BJ (cell line): Measurements from ENCODE around the gene PARP1. TPM values are rescaled to one million over a fixed set of nuclear protein-coding genes. Genes with fewer than 3 reads are reported as not detected.
A peak's percentile ranks its signal among the peaks of the same experiment; 100 is the strongest.

Experiments used
- CTCF ChIA-PET: fragments of 350-600 bp; formaldehyde crosslinking; extraction: SDS; loops from one replicate; lab custom pipeline; 2021; ENCODE audit warnings: antibody characterized with exemption, inconsistent platforms; lab: Yijun Ruan, JAX
- POLR2A ChIA-PET: fragments of 300-600 bp; sonication (Branson Sonifier 250); formaldehyde crosslinking; extraction: SDS; loops from one replicate; lab custom pipeline; 2021; ENCODE audit warnings: antibody characterized with exemption; lab: Charles Lee
- DNase-seq: peaks from one replicate; pipeline ENCODE4 v3.0.0-alpha.2; 2011; ENCODE audit warnings: low read depth
- H3K27me3 ChIP-seq: 2 replicates; pipeline ENCODE4 v1.6.0; 2011; ENCODE audit warnings: low read length; ENCODE audit not compliant: control insufficient read depth, insufficient read depth
- H3K36me3 ChIP-seq: 2 replicates; pipeline ENCODE4 v1.5.1; 2011; ENCODE audit warnings: low read length; ENCODE audit not compliant: control insufficient read depth, insufficient read depth
- H3K4me3 ChIP-seq: 2 replicates; pipeline ENCODE4 v1.5.1; 2011; ENCODE audit warnings: low read depth, mild to moderate bottlenecking, control low read depth, low read length
- polyA minus RNA-seq: library from RNA; depleted of rRNA, polyadenylated mRNA; stranded (reverse); fragments of >200 nt; gene quantifications from 2 replicates; pipeline ENCODE4 v1.2.3, GENCODE V29; 2011; rRNA and poly(A)+ RNA removed
- polyA plus RNA-seq: library from polyadenylated mRNA; depleted of rRNA; stranded (reverse); fragments of >200 nt; gene quantifications from 2 replicates; pipeline ENCODE4 v1.2.3, GENCODE V29; 2011; rRNA removed
- TF ChIP-seq, protein P1 (sequence below): IDR thresholded peaks from 2 replicates; pipeline ENCODE4 v1.5.1; 2011; ENCODE audit warnings: low read depth, mild to moderate bottlenecking, control low read depth, inconsistent platforms, low read length, moderate library complexity; ENCODE audit not compliant: insufficient read depth

Gene PARP1
- 58.3 and 58.7 TPM in 2 replicates for polyA plus RNA-seq
- 40.0 and 58.1 TPM in 2 replicates for polyA minus RNA-seq

DNA sequence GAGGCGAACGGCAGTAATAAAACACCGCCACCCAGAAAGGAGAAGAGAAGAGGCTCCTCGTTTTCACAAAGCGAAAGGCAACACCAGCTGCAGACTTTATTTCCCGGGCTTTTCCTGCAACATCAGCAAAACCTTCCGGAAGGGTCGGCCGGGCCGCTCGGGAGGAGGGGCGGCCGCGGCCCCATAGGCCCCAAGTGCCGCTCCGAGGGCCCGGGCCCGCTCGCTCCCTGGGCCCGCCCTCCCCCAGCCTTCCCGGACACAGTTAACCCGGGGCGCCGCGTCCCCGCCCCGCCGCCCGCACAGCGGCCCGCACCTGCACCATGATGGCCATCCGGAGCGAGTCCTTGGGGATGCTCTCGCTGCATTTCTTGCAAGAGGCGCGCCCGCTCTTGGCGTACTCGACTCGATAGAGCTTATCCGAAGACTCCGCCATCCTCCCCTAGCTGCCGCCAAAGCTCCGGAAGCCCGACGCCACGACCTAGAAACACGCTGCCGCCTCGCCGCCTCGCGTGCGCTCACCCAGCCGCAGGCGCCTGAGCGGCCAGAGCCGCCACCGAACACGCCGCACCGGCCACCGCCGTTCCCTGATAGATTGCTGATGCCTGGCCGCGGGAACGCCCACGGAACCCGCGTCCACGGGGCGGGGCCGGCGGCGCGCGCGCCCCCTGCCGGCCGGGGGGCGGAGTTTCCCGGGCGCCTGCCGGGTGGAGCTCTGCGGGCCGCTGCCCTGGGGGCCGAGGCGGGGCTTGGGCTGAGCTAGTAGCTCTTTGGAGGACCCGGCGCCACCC, at the start of gene PARP1:
PARP1 (minus strand) TSS at position 597 of the 788 bp plus-strand sequence; CDS start at position 433, 164 bp downstream.
- H3K4me3 ChIP-seq = peak within 1 kb of the TSS; percentile 70
- no peaks in the 10 kb centered on the region; the same call in 1 of the 2 replicates for H3K27me3 ChIP-seq
- DNase-seq = no peak
- H3K36me3 ChIP-seq = no peaks in the 10 kb centered on the region; the same call in 1 of the 2 replicates
- TF ChIP-seq, protein P1, sequence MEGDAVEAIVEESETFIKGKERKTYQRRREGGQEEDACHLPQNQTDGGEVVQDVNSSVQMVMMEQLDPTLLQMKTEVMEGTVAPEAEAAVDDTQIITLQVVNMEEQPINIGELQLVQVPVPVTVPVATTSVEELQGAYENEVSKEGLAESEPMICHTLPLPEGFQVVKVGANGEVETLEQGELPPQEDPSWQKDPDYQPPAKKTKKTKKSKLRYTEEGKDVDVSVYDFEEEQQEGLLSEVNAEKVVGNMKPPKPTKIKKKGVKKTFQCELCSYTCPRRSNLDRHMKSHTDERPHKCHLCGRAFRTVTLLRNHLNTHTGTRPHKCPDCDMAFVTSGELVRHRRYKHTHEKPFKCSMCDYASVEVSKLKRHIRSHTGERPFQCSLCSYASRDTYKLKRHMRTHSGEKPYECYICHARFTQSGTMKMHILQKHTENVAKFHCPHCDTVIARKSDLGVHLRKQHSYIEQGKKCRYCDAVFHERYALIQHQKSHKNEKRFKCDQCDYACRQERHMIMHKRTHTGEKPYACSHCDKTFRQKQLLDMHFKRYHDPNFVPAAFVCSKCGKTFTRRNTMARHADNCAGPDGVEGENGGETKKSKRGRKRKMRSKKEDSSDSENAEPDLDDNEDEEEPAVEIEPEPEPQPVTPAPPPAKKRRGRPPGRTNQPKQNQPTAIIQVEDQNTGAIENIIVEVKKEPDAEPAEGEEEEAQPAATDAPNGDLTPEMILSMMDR = peak; percentile 28
- CTCF ChIA-PET = interaction anchor here (0.5 to 3.1 kb wide), 15 partner anchors 9 to 1375 kb away, joined by 3 to 18 read pairs (median 3); no protein-coding TSS in a partner anchor
- POLR2A ChIA-PET = interaction anchor here (0.7 kb wide), 1 partner anchor 1674 kb away, joined by 3 read pairs; no protein-coding TSS in a partner anchor

GRCh38 chr1:226457307-226457712, 49.4 kb upstream of the PARP1 start:
- Histone ChIP-seq H3K36me3 (no peaks in the 10 kb centered on the region), H3K4me3 (no peak overlapping the region), H3K27me3 (0 out of 2 replicates have a peak, but pooled peaks cover 3% of the 10 kb centered on the region)
- ChIA-PET CTCF (no interaction called here), POLR2A (no interaction called here)
- TF ChIP-seq, protein P1 = no peak
- no peak for DNase-seq

- ChIA-PET POLR2A (no interaction called here), CTCF (interaction anchor here (0.7 kb wide), 1 partner anchor 12 kb away, joined by 3 read pairs; no protein-coding TSS in a partner anchor)
- TF ChIP-seq, protein P1 = no peak
- Histone ChIP-seq H3K4me3 (no peak overlapping the region), H3K27me3 (0 out of 2 replicates have a peak, but pooled peaks cover 3% of the 10 kb centered on the region), H3K36me3 (no peaks in the 10 kb centered on the region)
- no peak for DNase-seq
Measured at GRCh38 chr1:226455843-226456242, 48.0 kb upstream of the PARP1 start.

GRCh38 chr1:226454349-226454748, 46.5 kb upstream of the PARP1 start:
- Histone ChIP-seq H3K4me3 (no peak overlapping the region), H3K36me3 (no peaks in the 10 kb centered on the region), H3K27me3 (0 out of 2 replicates have a peak, but pooled peaks cover 3% of the 10 kb centered on the region)
- TF ChIP-seq, protein P1 = no peak
- DNase-seq = no peak
- CTCF ChIA-PET = no interaction called here
- POLR2A ChIA-PET = no interaction called here

- no peak overlapping the region for H3K4me3 ChIP-seq
- TF ChIP-seq, protein P1 = no peak
- ChIA-PET CTCF (no interaction called here), POLR2A (no interaction called here)
- no peak for DNase-seq
- H3K27me3 ChIP-seq = no peaks in the 10 kb centered on the region
- no peaks in the 10 kb centered on the region for H3K36me3 ChIP-seq
Measured at GRCh38 chr1:226453015-226453704, 45.3 kb upstream of the PARP1 start.
